GM21381 (cell line): ENCODE data around the gene MAGI2.

ENCODE experiments used
- ATAC-seq: cut with Tn5 transposase; IDR thresholded peaks from one replicate; pipeline ENCODE4 v1.9.1; 2021; ENCODE audit warnings: mild to moderate bottlenecking, moderate library complexity; ENCODE audit not compliant: unreplicated experiment

The MAGI2 gene

DNA sequence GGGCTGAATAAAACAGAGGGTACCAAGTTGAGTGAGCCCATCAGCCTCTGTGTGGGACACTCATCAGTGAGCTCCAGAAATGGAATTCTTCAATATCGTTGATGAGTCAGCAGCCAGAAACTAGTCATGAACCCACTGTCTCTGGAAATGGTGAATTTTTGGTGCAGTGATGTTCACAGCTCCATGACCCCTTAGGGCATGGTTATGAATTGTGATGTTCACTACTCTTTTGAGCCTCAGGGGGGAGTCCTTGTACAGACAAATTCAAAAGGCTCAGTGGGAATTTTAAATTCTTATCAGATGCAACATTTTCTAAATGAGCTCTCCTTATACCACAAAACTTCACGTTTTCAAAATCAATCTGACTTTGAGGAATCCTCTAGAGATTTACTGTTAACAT lies 1319.2 kb downstream of the MAGI2 start:
- ATAC-seq, result no peak

DNA sequence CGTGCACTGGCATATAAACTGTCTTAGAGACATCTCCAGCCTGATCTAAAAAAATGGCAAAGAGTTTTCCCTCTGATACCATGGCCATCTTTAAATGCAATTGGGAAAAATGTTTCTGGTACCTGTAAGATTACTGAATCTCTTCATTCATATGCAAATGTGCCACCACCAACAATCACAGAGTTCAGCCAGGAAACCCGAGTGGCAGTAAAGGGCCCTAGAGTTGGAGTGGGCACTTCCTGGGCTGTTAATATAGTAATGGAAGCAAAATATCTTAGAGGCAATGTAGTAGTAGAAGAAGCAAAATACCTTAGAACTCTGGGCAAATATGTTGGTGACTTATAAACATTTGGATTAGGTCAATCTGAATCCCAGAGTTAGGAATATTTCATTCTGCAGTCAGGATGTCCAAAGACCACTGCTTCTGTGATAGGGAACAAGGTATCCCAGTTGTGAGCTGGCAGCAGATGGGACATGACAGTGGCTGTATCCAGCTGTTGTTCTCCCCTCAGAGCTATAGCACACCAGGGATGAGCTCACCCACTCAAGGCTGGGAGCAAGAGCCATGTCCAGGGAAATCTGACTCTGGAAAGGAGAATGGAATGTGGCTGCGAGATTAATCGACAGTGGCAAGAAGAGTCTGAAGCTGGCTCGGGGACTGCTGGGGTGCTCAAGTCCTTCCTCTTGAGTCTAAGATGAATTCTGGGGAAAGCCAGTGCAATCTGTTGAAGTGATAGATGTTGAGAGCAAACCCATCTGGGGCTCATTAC lies 1322.8 kb downstream of the MAGI2 start:
- ATAC-seq, result no peak

DNA sequence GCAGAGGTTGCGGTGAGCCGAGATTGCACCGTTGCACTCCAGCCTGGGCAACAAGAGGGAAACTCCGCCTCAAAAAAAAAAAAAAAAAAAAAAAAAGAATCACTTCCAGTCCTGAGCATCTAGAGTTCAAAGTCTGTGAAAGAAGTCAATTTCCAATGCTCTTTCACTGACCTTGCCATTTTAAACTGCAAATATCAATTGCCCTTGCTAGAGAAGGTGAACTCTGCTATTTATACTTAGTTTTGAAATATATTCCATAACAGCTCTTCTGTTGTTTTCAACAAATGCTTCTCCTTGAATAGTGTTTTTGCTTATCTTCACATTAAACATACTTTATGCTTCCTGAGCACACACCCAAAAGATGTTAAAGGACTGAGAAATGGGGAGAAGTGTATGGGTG lies 1323.6 kb downstream of the MAGI2 start:
- ATAC-seq, result no peak

DNA sequence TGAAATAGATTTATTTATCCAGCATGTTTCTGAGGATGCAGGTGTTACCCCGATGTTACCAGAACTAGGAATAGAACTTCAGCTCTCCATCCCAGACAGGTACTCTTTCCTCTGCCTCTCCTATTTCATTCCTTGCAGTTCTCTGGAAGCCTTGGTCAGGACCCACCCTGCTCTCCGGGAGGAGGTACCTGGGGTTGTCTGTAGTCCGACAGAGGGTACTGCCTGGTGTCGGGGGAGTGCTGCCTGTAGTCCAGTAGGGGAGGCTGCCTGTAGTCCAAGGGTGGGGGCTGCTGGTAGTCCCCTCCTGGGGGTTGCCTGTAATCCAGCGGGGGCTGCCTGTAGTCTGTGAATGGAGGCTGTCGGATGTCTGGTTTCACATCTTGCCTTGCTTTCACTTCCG lies 1326.5 kb downstream of the MAGI2 start:
- ATAC-seq, result no peak

DNA sequence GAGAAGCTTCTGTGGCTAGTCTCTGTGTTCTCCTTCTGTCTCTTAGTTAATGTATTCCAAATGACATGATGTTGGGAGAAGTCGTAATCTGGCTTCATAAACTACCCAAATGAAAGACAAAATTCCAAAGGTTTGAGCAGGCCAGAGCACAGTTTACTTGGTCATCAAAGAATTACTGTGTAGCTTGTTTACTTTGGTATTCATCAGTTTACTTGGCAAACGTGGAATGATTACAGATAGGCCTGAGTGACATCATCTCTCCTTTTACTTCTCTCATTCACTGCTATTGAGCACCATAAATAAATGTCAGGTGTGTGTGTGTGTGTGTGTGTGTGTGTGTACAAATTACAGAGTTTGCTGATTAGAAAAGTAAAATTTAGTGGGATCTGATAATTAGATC lies 1327.6 kb downstream of the MAGI2 start:
- no peak for ATAC-seq

DNA sequence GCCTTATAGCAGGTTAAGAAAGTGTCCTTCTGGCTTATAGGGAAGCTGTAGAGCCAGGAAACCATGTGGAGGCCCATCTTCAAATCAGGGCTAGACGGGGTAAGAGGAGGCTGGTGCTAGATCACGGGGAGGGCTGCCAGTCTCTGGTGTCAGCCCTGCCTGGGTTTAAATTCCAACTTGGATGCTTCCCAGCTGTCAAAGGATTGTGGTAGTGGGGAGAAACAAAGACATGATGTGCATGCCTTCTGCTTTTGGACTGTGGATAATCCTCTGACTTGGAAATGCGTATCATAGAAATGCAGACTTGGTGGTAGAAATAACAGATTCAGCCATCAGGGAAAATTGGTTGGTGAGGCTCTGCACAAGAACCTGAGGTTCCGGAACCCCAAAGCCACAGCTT lies 1329.3 kb downstream of the MAGI2 start:
- no peak for ATAC-seq

DNA sequence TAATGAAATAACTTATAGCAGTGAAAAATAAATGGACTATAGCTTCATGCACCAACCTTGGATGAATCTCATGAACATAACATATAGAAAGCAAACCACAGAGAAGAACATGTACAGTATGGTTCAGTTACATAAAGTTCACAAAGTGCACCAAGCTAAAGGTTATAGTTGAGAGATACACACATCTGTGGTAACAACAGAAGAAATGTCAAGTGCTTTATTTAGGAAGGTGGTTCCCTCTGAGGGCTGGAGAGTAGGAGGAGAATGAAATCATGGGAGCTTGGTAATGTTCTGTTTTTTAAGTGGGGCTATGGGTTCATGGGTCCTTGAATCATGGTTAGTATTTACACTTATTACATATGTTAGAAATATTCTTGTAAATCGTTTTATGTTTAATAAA lies 1331.6 kb downstream of the MAGI2 start:
- ATAC-seq, result no peak

DNA sequence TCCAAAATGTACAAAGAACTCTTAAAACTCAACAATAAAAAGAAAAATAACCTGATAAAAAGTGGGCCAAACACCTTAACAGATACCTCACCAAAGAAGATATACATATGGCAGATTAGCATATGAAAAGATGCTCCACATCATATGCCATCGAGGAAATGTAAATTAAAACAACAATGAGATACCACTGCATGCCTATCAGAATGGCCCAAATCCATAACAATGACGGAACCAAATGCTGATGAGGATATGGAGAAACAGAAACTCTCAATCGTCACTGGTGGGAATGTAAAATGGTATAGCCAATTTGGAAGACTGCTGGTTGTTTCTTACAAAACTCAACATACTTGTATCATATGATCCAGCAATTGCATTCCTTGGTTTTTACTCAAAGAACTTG lies 1335.0 kb downstream of the MAGI2 start:
- ATAC-seq, result no peak

DNA sequence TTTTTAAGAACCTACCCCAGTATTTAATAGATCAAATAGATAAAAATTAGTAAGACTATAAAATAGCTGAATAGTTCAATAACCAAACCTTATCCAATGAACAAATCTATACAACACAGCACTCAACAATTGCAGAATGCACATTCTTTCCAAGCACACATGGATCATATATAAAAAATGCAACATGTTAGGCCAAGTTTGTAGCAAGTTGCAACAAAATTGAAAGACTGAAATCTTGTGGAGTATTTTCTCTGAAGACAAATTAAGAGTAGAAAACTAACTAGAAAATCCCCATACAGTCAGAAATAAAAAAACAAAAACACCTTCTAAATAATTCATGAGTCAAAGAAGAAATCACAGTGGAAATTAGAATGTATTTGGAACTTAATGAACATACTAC lies 1337.6 kb downstream of the MAGI2 start:
- no peak for ATAC-seq

DNA sequence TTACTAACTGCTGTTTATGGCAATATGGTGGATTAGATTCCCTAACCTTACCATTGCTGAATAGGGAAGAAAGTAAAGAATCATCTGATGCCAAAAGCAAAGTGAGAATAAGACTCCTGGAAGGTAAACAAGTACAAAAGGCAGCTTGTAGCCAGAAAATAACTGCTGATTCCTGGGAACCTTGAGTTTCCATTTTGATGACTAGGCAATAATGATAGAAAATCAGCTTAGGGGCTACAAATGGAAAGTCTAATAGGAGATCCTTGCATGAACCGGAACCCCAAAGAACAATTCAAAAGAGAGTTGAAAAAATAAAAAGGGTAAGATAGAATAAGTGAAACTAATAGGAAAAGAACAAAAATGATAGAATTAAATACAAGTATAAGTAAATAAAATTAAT lies 1338.5 kb downstream of the MAGI2 start:
- ATAC-seq, result no peak

DNA sequence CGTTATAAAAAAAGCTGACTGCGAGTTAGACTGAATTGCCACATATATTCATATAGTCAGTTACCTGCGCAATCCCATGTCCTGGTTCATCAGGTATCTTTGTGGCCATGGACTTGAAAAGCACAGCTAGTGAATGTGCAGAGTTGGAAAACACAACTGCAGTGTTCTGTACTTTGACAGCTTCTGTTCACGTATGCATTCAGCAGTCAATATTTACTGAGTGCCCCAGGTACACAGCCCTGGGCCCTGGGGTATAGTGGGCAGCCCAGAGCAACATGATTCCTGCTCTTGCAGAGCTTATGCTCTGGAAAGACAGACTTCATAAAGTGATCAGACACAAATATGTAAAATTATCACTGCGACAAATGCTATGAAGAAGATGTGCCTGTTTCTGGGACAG lies 1341.0 kb downstream of the MAGI2 start:
- no peak for ATAC-seq

DNA sequence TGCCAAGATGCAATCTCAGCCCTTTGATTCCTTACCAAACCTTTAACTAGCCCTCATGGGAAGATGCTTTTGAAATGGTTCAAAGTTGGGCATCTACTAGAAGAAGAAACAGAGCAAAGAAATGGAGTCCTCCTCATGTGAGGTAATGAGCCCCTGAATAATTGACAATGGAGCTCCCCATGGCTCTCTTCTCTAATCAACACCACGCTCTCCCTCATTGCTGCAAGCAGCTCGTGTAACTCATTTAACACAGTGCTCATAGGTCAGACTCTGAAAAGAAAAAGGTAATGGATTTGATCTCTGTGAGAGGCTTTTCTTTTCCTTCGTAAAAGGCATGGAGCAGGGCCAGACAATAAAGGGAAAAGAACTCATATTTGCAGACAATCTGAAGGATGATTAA lies 1342.1 kb downstream of the MAGI2 start:
- ATAC-seq, result no peak

DNA sequence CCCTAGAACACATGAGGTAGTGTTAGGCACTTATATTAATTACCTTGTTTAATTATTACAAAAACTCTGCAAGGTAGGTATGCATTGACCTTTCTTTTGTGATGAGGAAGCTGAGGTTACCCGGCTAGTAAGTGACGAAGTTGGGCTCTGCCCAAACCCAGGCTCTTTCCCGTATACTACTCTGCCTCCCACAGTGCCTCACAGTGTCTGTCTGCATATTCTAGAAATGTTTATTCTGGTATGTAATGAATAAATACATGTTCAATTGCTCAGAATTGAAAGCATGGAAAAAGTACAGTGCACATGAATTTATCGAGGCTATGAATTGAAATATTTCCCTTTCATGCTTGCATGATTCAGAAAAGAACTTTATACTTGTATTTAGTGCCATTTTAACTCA lies 1350.0 kb downstream of the MAGI2 start:
- no peak for ATAC-seq

DNA sequence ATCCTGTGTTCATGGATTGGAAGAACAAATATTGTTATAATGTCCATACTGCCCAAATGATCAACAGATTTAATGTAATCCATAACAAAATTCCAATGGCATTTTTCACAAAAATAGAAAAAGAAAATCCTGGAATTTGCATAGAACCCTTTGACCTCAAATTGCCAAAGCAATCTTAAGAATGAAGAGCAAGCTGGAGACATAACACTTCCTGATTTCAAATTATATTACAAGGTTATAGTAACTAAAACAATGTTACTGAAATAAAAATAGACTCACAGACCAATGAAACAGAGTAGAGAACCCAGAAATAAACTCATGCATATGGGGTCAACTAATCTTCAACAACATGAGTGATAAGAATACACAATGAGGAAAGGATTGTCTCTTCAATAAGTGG lies 1352.4 kb downstream of the MAGI2 start:
- no peak for ATAC-seq

DNA sequence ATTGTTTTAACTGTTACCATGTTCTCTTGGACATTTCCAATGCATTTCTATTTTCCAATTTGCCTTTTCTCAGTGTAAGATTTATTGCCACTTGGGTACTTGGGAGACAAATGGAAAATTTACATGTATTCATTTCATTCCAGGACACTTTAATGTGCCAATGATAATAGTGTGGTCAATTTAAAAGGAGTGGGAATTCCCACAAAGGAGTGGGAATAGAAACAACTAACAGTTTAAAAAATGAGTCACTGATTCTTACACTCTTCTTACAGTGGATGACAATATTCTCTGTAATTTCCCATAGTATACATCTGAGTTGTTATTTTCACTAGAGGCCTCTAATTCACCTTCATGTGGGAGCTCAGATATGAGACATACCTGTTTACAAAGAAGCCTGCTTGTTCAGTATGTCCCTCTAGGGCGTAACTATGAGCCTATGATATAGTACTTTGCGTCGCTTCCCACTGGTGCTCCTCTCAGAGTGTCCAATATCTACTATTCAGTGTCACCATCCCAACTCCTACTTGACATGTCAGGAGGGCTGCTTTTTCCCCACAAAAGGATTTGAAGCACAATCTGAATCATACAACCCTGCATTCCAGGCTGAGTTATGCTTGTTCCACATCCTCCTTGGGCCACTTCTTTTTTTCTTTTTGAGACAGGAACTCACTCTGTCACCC lies 1353.6 kb downstream of the MAGI2 start:
- no peak for ATAC-seq

DNA sequence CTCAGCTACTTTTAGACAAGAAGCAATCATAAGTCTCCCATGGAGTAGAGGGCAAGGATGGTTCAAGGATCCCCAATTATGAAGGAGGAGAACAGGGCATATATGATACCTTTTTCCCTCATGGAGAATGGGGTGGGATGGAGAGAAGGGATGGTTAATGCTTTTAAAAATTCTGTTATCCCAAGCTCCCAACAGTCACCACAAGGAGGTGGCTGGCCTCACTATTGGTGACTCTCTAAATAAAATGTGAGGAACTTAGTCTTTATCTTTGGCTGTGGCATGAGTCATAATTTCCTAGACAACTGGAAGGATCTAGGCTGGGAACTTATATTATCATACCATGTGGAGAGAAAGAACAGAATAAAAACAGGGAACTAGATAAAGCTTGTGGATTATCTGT lies 1357.9 kb downstream of the MAGI2 start:
- ATAC-seq, result no peak

DNA sequence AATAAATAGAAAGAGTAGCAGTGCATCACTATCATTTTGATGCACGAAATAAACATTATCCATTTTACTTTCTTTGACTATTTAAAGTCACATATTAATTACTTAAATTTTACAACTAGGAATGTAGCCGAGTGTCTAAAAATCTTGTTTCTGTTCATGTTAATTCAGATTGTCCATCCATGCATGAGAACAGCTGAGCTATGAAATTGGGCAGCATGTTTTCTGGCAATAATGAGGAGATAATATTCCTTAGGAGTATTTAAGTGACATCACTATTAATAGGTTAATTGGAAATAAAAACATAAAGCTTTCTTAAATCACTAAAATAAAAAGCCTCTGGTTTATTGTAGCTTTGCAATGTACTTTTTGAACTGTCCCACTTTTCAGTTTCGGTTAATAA lies 1361.1 kb downstream of the MAGI2 start:
- no peak for ATAC-seq

DNA sequence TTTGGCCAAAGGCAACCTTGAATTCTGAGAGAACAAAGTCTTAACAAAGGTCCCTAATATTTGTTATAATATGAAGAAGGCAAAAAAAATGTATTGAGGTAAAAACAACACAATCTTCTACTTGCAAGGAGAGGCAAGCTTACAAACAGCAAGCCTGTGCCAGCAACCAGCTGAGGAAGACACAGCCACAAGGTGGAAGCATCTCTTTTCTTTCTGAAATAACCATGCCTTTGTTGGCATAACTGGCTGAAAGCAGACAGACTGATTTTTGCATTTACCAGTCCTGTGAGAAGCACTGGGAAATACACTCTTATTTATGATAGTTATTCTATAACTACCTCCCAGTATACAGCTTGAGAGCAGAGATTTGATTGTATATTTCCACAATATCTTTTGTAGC lies 1362.9 kb downstream of the MAGI2 start:
- no peak for ATAC-seq

DNA sequence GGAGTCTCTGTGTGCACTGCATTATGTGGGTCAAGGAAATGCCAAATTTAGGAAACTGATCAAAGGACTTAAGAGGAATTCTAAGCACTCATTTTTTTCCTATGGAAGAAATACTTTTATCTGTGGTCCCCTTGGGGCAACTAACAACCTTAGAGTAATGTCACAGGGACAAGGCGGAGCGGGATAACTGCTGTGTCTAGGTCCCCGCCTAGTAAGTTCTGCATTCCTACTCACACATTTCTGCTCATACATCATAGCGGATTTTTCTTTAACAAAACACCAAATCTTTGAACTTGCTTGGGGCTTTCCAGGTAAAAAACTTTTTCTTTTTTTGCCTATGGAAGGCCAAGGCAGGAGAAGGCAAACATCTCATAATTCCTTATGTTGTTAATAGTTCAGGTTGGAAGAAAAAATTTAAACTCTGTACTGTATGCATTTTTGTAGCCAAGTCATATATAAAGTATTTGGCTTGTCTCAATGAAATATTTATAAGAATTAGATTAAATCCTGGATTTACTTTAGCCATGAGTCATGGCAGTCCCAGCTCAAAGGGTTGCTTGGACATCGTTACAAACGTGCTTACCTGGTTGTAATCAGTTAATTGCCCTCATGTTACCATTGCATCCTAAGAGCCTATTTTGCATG lies 1369.9 kb downstream of the MAGI2 start:
- ATAC-seq, result no peak

DNA sequence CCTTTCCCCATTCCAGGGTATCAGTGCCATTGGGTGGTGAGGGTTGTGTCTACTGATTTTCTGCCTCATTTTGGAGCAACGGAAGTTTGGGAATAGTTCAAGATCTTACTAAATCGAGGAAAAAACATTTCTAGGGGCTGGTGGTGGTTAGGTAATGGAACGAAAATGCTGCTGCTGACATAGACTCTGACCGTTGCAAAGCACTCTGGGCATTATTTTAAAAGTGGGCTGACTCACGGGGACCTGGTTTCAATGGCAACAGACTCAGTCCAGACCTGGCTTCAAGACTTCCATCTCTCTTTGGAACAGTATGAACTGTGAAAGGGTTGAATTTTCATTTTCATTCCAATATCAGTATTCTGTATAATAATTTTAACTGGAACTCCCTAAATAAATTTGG lies 1370.9 kb downstream of the MAGI2 start:
- no peak for ATAC-seq

DNA sequence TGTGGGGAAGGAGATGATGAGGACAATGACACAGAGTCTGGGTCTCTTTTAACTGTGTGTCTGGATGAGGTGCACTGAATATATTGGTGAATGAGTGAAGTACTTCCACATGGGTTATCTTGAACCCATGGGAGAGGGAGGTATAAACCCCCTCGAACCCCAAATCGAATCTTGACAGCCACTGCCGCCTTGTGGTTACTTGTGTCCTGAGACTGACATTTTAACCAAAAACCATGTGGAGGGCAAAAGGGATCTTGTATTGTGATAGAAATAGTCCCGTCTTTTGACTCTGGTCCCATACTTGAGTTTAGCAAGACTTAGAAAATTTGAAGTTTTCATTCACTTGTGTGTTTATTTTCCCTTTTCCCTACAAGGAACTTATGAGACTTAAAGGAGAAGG lies 1371.6 kb downstream of the MAGI2 start:
- ATAC-seq, result no peak

DNA sequence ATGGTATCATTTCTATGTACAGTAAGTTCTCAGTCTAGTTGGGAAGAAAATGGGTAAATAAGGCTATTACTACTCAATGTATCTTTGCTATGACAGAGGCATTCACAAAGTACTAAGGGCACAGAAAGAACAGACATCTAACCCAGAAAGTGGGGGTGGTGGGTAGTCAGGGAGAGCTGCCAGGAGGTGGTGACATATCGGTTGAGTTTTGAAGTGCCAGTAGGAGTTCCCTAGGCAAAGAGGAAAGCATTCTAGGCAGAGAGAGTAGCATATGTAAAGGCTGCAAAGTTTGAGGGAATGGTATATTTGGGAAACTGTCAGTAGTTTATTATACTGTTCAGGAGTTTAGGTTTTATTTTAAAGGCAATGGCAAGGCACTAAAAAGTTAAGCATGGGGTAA lies 1372.1 kb downstream of the MAGI2 start:
- ATAC-seq, result no peak
